ENCODE data around the gene TTLL8.
"Not testable (repeated sequence)": the region's sequence is repeated elsewhere in the genome, so short reads cannot be mapped to it uniquely, and the experiment has no call there.

TTLL8 gene

GRCh38 chr22:50058061-50058905 is at the start of gene TTLL8:
TSS of gene TTLL8 (minus strand) at chr22:50058298.
- DNase-seq, result no peak

GRCh38 chr22:50107529-50107928 is 49.4 kb upstream of the TTLL8 start:
- no peak for DNase-seq

DNA sequence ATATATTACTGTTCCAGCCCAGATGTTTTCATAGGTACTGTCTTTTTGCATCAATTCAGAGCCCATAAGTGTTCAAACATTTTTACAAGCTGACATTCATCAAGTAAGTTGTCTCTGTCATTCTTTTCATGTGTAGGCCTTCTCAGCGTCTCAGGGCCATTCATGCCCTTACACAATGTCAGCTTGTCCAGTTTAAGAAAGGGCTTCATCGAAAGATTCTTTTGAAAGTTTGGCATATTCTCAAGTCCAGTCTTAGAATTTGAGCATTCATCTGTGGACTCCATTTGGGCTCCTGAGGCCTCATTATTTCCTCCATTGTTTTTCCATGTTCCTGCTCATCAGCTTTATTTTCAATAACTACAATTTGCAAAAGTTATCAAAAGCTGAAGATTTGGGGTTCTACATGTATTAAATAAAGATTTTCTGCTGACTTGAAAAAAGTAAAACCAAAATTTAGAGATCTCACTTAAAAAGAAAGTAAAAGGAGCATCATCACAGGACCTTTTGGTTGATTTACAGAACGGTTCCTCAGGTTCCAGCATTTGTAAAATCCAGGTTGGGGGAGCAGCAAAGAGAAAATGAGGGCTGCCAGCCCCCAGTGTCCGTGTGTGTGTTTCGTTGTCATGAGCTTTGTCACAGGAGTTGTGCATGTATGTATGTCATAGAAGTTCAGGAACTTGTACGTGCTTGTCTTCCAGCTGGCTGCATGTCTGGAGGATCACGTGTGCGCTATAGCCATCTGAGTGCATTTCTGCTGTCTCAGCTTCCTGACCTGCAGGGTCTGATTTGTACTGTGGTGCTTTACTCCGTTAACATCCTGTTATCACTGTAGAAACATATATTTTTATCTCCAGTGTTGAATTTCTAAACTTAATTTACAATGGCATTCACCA is 47.4 kb upstream of the TTLL8 start:
- no peak for DNase-seq

DNA sequence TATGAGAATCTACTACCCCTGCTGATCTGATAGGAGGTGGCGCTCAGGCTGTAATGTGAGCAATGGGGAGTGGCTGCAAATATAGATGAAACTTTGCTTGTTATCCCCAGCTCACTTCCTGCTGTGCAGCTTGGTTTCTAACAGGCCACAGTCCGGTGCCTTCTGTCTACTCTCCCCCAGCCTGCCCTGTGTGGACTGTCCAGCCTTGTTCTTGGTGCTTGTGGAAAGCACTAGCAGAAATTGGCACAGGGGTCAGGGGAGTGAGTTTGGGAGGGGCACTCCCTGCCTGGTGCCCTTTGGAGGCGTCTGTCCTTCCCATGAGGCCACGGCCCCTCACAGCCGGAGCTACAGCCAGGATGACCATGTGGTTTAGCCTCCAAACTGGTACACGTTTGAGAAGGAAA is 46.0 kb upstream of the TTLL8 start:
- DNase-seq, result no peak

DNA sequence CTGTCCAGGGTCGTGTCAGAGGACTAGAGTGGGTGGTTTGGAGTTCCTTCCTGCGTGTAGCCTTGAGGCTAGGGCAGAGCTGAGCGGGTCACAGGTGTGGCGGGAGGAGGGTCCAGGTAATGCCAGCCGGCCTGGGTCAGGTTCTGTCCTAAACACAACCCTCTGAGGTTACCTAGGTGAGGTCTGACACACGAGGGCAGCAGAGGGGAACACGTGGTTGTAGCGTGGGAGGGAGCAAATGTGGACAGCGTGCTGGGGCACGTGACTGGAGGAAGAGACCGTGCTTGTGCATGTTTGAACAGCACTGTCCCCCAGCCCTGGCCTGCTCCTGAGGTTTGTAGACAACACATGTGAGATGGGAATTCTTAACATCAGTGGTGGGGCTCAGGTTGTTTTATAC is 44.8 kb upstream of the TTLL8 start:
- DNase-seq, result no peak

DNA sequence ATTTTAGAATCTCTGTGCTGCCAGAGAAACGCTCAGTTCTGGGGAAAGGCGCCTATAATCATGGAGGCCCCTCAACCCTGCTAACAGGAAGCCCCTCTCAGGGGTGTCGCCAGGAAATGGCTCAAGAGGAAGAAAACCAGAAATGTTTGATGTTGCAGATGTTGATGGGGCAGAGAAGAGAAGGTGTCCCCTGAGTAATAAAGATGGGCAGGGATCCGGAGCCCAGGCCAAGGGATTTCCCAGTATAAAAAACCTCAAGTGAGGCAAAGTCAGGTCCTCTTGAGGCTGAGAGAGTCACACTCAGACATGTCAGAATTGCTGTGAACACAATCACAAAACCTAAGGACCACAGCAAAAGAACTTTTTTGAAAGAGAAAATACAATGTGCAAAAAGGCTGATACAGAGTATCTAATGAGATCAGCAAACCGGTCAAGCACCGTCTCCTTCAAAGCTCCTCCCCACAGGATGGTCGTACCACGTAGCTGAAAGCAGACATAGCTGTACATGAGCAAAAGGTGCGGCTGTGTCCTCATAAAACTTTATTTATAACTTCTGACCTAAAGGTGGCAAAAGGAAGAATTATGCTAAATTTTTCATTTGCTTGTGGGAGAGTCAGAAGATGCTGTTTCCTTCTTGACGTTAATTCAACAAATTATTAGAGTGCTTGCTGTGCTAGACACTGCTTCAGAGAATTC is 43.9 kb upstream of the TTLL8 start:
- DNase-seq, result no peak

DNA sequence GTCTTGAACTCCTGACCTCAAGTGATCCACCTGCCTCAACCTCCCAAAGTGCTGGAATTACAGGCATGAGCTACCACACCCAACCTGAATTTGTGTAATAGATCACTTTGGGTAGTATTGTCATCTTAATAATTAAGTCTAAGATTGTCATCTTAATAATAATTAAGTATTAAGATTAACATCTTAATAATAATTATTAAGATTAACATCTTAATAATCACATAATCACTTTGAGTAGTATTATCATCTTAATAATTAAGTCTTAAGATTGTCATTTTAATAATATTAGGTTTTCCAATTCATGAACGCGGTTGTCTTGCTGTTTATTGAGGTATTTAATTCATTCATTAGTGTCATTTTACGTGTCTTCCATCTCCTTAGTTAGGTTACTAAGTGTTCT is 40.0 kb upstream of the TTLL8 start:
- no peak for DNase-seq

DNA sequence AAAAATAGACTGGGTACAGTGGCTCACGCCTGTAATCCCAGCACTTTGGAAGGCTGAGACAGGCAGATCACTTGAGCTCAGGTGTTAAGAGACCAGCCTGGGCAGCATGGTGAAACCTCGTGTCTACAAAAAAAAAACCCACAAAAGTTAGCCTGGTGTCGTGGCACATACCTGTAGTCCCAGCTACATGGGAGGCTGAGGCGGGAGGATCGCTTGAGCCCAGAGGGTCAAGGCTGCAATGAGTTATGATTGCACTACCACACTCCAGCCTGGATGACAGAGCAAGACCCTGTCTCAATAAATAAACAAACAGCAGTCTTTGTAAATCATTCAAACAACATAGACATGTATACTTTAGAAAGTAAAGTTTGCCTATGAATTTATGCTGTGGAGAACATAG is 34.2 kb upstream of the TTLL8 start:
- DNase-seq, result no peak

DNA sequence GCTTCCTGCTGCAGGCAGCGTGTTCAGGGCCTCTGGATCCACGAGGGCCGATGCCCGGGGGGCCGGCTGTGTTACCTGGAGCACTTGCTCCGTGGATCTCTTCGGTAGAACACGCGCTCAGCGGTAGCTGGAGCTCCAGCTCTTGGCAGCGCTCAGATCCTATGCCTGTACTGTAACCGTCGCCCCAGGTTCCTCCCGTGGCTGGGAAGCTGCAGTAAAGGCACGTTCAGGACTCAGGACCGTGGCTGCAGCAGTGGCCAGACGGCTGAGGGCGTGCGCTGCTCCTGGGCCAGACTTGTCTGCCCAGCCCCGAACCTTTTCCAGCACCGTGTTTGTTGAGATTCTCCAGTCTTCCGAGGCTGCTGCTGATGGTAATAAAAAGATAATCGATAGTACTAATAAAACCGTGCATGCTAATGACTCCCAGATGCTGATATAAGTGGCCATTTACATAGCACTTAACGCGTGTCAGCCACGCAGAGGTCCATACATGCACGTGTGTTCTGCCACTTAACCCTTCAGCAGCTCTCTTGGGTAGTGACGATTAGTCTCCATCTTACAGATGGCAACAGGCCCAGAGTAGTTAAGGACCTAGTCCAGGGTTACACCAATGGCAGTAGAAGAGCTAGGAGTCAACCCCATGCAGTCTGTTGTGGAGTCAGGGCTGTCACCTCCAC is 33.1 kb upstream of the TTLL8 start:
- DNase-seq, result no peak

- no peak for DNase-seq
Observed at GRCh38 chr22:50090412-50090714, 32.3 kb upstream of the TTLL8 start.

- DNase-seq, result no peak
Observed at GRCh38 chr22:50089682-50090411, 31.7 kb upstream of the TTLL8 start, which contains the start of gene MOV10L1. TSS of gene MOV10L1 (plus strand) at chr22:50090006. CDS start at chr22:50090089, 83 bp downstream.

GRCh38 chr22:50089231-50089630 is 31.1 kb upstream of the TTLL8 start:
- DNase-seq, result no peak

- DNase-seq, result no peak
Observed at GRCh38 chr22:50088096-50088495, 30.0 kb upstream of the TTLL8 start.

GRCh38 chr22:50087646-50088045 is 29.5 kb upstream of the TTLL8 start:
- DNase-seq, result no peak

DNA sequence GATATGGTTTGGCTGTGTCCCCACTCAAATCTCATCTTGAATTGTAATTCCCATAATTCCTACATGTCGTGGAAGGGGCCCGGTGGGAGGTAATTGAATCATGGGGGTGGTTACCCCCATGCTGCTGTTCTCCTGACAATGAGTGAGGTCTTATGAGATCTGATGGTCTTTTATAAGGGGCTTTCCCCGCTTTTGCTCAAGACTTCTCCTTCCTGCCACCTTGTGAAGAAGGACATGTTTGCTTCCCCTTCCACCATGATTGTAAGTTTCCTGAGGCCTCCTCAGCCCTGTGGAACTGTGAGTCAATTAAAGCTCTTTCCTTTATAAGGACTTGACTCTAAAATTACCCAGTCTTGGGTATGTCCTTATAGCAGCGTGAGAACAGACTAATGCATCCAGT is 28.9 kb upstream of the TTLL8 start:
- not testable (repeated sequence) for DNase-seq

DNA sequence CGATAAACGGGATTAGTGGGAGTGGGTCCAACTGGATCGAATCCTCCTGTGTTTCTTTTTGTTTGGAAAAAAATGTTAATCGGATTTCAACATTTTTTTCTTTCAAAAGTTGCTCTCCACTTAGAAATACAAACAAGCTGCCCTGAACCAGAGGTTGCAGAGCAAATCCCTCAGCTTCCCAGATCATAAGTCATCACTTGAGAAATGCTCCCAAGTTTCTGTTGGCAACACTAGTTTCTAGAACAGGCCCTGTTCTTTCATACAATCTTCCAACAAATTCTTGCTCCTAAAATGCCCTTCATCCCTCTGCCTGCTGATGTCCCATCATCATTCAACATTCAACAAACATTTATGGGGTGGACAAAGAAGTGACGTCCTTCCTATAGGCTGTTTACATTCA is 28.4 kb upstream of the TTLL8 start:
- no peak for DNase-seq

GRCh38 chr22:50085211-50085972 is 27.3 kb upstream of the TTLL8 start, which contains the start of gene MLC1:
TSS of gene MLC1 (minus strand) at chr22:50085426. CDS start at chr22:50084902, 524 bp downstream.
- DNase-seq, result no peak

DNA sequence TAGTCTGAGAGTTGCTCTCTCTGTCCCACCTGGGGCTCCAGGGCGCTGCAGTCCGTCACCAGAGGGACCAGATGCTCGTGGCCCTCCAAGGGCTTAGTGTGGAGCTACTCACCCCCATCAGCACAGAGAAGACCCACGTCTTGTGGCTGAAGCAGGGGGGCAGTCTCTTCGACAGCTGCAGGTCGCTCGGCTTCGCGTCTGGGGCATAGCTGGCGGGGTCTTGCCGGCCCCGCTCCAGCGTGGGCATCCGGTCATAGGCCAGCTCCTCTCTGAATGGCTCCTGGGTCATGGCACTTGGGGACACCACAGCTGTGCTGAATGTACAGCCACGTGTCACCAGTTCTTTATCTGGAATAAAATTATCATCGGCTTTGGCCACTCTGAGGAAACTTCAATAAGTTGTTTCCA is 26.5 kb upstream of the TTLL8 start:
- no peak for DNase-seq

- no peak for DNase-seq
Observed at GRCh38 chr22:50084080-50084477, 26.0 kb upstream of the TTLL8 start.

- DNase-seq, result no peak
Observed at GRCh38 chr22:50083462-50084079, 25.5 kb upstream of the TTLL8 start.

GRCh38 chr22:50082961-50083461 is 24.9 kb upstream of the TTLL8 start:
- no peak for DNase-seq

Measured in activated naive CD4-positive, alpha-beta T cell treated with anti-CD3 and anti-CD28 coated beads, Interleukin-2, amount 50 U/mL, for 16 hours (primary cell).